Skeletal muscle tissue (tissue), 4 donors: Measurements from ENCODE around the gene BCKDK. TPM values are rescaled to one million over a fixed set of nuclear protein-coding genes. Genes with fewer than 3 reads are reported as not detected.
A peak's percentile ranks its signal among the peaks of the same experiment; 100 is the strongest.

Experiments used
- H3K27ac ChIP-seq: one replicate; pipeline ENCODE4 v1.7.0; 2013; ENCODE audit warnings: mild to moderate bottlenecking, low read depth, low read length, inconsistent platforms
- H3K27me3 ChIP-seq, 3 donors: one replicate each; pipeline ENCODE4 v1.7.0; 2013; ENCODE audit warnings: low read length in 3 of 3; ENCODE audit not compliant: control insufficient read depth in 3 of 3, insufficient read depth in 3 of 3
- H3K36me3 ChIP-seq, 3 donors: one replicate each; pipeline ENCODE4 v1.7.0; 2013; ENCODE audit warnings: low read length in 3 of 3; ENCODE audit not compliant: control insufficient read depth in 3 of 3, insufficient read depth in 3 of 3
- H3K4me1 ChIP-seq, 3 donors: one replicate each; pipeline ENCODE4 v1.7.0; 2013; ENCODE audit warnings: low read length in 3 of 3, mild to moderate bottlenecking in 3 of 3; ENCODE audit not compliant: control insufficient read depth in 3 of 3, insufficient read depth in 3 of 3
- H3K4me3 ChIP-seq, 3 donors: one replicate each; pipeline ENCODE4 v1.7.0; 2013; ENCODE audit warnings: low read length in 3 of 3
- H3K9ac ChIP-seq, 3 donors: one replicate each; pipeline ENCODE4 v1.7.0; 2013; ENCODE audit warnings: low read length in 3 of 3, mild to moderate bottlenecking in 3 of 3, moderate library complexity in 2 of 3, low read depth in 1 of 3
- H3K9me3 ChIP-seq, 3 donors: one replicate each; pipeline ENCODE4 v1.7.0; 2013; ENCODE audit warnings: low read length in 3 of 3; ENCODE audit not compliant: control insufficient read depth in 3 of 3
- total RNA-seq: library from RNA; depleted of rRNA; stranded (reverse); fragments of >200 nt; gene quantifications from one replicate; pipeline ENCODE4 v1.2.3, GENCODE V29; 2014
- donor health status: Osteomylitis.

BCKDK gene
- total RNA-seq, 1 donor from 2014 or later: 8.9 TPM

DNA sequence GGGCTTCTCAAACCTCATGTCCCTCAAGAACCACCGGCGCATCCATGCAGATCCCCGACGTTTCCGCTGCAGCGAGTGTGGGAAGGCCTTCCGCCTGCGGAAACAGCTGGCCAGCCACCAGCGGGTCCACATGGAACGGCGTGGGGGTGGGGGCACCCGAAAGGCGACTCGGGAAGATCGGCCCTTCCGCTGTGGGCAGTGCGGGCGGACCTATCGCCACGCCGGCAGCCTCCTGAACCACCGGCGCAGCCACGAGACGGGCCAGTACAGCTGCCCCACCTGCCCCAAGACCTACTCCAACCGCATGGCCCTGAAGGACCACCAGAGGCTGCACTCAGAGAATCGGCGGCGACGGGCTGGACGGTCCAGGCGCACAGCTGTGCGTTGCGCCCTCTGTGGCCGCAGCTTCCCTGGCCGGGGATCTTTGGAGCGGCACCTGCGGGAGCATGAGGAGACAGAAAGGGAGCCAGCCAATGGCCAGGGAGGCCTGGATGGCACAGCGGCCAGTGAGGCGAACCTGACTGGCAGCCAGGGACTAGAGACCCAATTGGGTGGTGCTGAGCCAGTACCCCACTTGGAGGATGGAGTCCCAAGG lies 28.1 kb upstream of the BCKDK start:
- peaks cover 7 to 15% (median 10%) of the 10 kb centered on the region in 3 donors for H3K4me1 ChIP-seq
- no peaks in the 10 kb centered on the region for H3K27me3 ChIP-seq
- peaks cover 64 to 69% (median 65%) of the 10 kb centered on the region in 3 donors for H3K36me3 ChIP-seq

DNA sequence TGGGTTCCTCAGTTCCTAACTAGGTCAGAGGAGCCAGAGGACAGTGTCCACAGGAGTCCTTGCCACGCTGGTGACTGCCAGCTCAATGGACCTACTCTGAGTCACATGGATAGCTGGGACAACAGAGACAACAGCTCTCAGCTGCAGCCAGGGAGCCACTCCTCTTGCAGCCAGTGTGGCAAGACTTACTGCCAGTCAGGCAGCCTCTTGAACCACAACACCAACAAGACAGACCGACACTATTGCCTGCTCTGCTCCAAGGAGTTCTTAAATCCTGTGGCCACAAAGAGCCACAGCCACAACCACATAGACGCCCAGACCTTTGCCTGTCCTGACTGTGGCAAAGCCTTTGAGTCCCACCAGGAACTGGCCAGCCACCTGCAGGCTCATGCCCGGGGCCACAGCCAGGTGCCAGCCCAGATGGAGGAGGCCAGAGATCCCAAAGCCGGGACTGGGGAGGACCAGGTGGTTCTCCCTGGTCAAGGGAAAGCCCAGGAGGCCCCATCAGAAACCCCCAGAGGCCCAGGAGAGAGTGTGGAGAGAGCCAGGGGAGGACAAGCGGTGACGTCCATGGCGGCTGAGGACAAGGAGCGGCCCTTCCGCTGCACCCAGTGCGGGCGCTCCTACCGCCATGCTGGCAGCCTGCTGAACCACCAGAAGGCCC lies 27.3 kb upstream of the BCKDK start:
- peaks cover 65 to 72% (median 65%) of the 10 kb centered on the region in 3 donors for H3K36me3 ChIP-seq

More for the DNA sequence above, 28.1 kb upstream of the BCKDK start:
- H3K9me3 ChIP-seq: no peaks in the 10 kb centered on the region
- peak overlapping the region in 1 of 3 donors; percentile 25 for H3K9ac ChIP-seq
- no peak overlapping the region for H3K27ac ChIP-seq
- H3K4me3 ChIP-seq: no peak overlapping the region

DNA sequence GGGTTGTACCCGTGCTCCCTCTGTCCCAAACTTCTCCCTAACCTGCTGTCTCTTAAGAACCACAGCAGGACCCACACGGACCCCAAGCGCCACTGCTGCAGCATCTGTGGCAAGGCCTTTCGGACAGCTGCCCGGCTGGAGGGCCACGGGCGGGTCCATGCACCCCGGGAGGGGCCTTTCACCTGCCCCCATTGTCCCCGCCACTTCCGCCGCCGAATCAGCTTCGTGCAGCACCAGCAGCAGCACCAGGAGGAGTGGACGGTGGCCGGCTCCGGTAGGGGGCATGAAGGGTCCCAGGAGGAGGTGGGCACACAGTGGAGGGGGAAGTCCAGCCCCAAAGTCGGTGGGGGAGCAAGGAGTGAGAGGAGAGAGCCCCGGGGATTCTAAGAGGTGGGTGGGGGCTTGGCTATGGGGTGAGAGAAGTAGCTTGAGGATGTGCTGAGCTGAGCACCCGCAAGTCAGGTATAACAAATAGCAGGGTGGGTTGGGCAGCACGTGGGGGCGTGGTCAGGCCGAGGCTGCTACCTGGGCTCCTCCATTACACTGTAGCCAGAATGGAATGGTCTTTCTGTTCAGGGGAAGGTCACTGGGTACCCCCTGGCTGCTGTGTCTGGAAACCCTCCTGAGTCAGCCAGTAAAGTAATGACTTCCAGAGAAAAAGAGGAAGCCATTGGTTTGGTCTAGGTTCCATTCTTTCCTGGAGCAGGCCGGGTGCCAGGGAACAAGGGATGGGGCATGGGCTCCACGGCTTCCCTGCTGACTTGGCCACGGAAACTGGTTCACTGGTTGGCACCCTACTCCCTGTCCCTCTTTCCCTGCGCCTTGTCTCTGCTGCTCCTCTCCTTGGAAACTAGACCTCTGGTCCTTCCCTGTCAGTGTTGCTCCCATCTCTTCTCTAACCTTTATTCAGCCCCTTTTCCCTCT lies 26.5 kb upstream of the BCKDK start:
- Histone ChIP-seq H3K9ac (no peak overlapping the region), H3K4me1 (peaks cover 5 to 6% (median 5%) of the 10 kb centered on the region in 3 donors), H3K36me3 (peaks cover 58 to 68% (median 61%) of the 10 kb centered on the region in 3 donors)

More for the DNA sequence above, 27.3 kb upstream of the BCKDK start:
- no peak overlapping the region for H3K27ac ChIP-seq
- no peaks in the 10 kb centered on the region for H3K27me3 ChIP-seq
- H3K4me1 ChIP-seq: peaks cover 5 to 9% (median 6%) of the 10 kb centered on the region in 3 donors
- H3K4me3 ChIP-seq: no peak overlapping the region
- no peaks in the 10 kb centered on the region for H3K9me3 ChIP-seq
- H3K9ac ChIP-seq: peak overlapping the region in 1 of 3 donors; percentile 25

DNA sequence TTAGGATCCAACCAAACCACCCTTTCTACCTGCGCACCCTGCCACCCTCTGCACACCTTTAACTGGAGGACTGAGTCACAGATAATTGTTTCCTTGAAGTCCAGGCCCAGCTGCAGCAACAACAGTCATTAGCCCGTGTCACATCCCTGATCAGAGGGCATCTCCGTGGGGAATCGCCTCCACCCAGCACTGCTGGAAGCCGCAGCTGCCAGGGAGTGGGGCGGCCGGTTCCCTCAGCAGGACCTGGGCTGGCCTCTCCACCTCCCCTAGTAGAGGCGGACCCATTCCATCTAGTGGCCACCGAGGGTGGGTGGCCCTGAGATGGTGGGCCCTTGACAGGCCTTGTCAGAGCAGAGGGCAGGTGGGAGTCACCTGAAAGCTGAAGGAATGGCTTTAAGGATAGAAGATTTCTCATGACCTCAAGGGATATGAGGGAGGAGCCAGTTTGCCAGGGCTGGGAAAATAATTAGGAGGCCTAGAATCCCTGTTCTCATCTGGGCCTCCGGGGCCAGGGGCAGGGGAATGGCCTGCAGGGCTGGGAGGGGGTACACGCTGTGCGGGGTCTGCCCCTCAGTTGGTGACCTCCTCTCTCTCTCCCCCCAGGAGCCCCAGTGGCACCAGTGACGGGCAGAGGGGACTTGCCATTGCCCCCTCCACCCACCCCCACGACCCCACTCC lies 25.7 kb upstream of the BCKDK start:
- H3K9me3 ChIP-seq: no peaks in the 10 kb centered on the region
- no peak overlapping the region for H3K4me3 ChIP-seq
- H3K27me3 ChIP-seq: no peaks in the 10 kb centered on the region
- H3K27ac ChIP-seq: no peak overlapping the region
- peaks cover 49 to 64% (median 52%) of the 10 kb centered on the region in 3 donors for H3K36me3 ChIP-seq
- H3K4me1 ChIP-seq: peaks cover 5 to 6% (median 5%) of the 10 kb centered on the region in 3 donors
- H3K9ac ChIP-seq: peak overlapping the region in 1 of 3 donors; percentile 25

More for the DNA sequence above, 26.5 kb upstream of the BCKDK start:
- Histone ChIP-seq H3K27me3 (no peaks in the 10 kb centered on the region), H3K27ac (no peak overlapping the region), H3K9me3 (no peaks in the 10 kb centered on the region), H3K4me3 (no peak overlapping the region)

DNA sequence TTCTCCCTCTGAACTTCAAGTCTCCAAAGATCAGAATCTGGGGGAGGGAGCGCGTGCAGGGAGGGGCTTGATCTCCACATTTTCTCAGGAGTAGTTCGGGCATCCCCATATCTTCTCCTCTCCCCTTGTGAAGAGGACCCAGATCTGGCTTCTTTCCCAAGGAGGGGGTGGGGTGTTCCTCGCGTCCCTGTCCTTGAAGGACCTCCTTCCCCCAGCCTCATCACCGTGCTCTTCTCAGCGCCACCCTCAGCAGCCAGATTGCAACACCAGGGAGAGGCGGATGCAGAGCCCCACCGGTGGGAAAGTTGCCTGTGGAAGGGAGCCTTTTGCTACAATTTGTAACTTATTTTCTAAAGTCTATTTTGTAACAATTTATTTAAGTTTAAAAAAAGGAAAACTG lies 25.1 kb upstream of the BCKDK start:
- peaks cover 5 to 6% (median 5%) of the 10 kb centered on the region in 3 donors for H3K4me1 ChIP-seq
- no peak overlapping the region for H3K27ac ChIP-seq

DNA sequence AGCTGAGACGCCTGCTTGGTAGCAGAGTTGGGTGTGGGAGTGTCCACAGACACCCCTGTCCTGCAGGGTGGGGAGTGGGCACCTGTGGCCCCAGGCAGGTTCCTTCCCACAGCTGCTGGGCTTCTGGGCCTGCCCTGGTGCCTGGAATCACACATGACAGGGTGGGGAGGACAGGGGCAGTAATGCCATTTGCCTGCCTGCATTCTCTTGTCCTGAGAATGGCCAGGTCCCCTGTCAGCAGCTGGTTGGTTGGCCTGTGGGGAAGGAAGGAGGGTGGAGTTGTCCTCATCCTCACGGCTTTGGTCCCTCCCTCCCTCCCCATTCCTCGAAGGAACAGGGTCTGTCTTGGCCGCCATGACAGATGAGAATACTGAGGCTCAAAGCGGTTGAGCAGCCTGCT lies 24.6 kb upstream of the BCKDK start:
- H3K9me3 ChIP-seq: no peaks in the 10 kb centered on the region
- H3K27me3 ChIP-seq: no peaks in the 10 kb centered on the region
- H3K9ac ChIP-seq: peak overlapping the region in 1 of 3 donors; percentile 3
- no peak overlapping the region for H3K4me3 ChIP-seq
- H3K36me3 ChIP-seq: peaks cover 39 to 57% (median 45%) of the 10 kb centered on the region in 3 donors
- peaks cover 5 to 6% (median 5%) of the 10 kb centered on the region in 3 donors for H3K4me1 ChIP-seq
- H3K27ac ChIP-seq: no peak overlapping the region

More for the DNA sequence above, 25.1 kb upstream of the BCKDK start:
- Histone ChIP-seq H3K9ac (no peak overlapping the region), H3K9me3 (no peaks in the 10 kb centered on the region), H3K36me3 (peaks cover 44 to 58% (median 47%) of the 10 kb centered on the region in 3 donors), H3K27me3 (no peaks in the 10 kb centered on the region), H3K4me3 (no peak overlapping the region)

DNA sequence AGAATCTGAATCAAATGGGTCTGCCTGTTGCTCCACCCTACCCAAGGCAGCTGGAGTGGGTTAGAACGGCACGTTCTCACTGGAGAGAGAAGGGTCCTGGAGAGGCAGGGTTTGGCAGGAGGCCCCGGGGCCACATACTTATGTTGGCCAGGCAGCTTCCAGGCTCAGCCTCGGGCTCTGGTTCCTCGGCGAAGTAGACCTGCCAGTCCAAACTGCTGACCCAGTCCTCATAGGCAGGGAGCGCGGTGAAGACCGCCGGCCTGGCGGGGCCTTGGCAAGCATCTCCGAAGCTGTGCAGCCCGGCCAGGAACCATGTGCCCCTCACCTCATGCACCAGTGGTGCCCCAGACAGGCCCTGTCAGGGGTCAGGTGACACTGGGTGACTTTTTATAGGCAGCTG lies 24.2 kb upstream of the BCKDK start:
- Histone ChIP-seq H3K4me3 (no peak overlapping the region), H3K36me3 (peaks cover 36 to 54% (median 43%) of the 10 kb centered on the region in 3 donors), H3K9ac (no peak overlapping the region), H3K27ac (no peak overlapping the region), H3K4me1 (peaks cover 5 to 6% (median 5%) of the 10 kb centered on the region in 3 donors), H3K27me3 (no peaks in the 10 kb centered on the region), H3K9me3 (no peaks in the 10 kb centered on the region)

DNA sequence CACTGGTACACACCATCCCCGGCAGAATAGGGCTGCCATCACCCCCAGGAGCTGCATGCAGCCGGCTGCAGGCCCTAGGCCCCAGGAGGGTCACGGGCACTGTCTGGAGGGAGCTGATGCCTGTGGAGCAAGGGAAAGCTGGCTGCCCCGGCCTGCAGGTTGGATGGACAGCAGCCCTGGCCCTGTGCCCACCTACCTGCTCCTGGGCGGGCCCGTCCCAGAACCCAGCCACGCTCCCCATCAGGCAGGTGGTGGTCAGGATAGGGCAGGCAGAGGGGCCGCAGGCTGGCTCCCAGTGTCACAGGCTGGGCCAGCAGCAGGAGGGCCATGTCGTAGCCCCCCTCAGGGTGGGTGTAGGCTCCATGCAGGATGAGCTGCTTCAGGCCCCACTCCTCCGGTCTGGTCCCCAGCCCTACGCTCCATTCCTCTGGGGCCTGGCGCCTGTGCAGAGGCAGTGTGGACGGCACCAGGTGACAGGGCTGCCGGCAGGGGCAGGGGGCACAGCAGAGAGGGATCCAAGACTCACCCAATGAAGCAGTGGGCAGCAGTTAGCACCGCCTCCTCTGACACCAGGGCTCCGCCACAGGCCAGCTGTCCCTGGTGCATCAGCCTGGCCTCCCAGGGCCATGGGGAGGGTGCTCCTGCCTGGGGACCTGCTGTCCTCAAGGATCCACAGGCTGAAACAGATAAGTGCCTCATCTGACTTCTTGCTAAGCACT lies 23.4 kb upstream of the BCKDK start:
- Histone ChIP-seq H3K27ac (no peak overlapping the region), H3K27me3 (no peaks in the 10 kb centered on the region), H3K9ac (no peak overlapping the region), H3K4me1 (peaks cover 5 to 6% (median 5%) of the 10 kb centered on the region in 3 donors), H3K36me3 (peaks cover 31 to 50% (median 36%) of the 10 kb centered on the region in 3 donors), H3K4me3 (no peak overlapping the region), H3K9me3 (no peaks in the 10 kb centered on the region)

DNA sequence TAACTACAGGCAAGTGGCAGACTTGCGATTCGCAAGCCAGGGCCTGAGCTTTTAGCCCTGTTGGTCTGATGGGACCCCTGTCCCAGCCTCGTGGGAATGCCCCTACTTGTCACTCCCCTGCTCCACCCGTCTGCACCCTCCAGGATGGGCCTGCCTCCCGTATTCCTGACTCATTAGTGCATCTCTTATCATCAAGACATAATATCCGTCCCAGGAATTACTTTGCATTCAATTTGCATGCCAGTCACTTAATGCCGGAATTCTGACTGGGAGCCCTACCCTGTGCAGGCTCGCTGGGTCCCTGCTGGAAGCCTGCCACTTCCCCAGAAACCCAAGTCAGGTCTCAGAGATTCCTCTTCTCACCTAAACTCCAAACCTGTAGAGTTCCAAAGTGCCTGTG lies 22.8 kb upstream of the BCKDK start:
- Histone ChIP-seq H3K4me3 (no peak overlapping the region), H3K9ac (no peak overlapping the region), H3K36me3 (peaks cover 27 to 44% (median 31%) of the 10 kb centered on the region in 3 donors), H3K4me1 (peaks cover 5 to 6% (median 5%) of the 10 kb centered on the region in 3 donors), H3K27ac (no peak overlapping the region), H3K9me3 (no peaks in the 10 kb centered on the region), H3K27me3 (no peaks in the 10 kb centered on the region)
